GM12873 (cell line): ENCODE results near the gene DDX27.

Source experiments
- TF ChIP-seq, protein P1 (sequence below): IDR thresholded peaks from 2 replicates; pipeline ENCODE4 v1.5.1; 2012; ENCODE audit warnings: low read depth, mild to moderate bottlenecking, moderate library complexity, low read length, control low read depth; ENCODE audit not compliant: insufficient read depth; ENCODE audit errors: missing control alignments

DDX27 gene

DNA sequence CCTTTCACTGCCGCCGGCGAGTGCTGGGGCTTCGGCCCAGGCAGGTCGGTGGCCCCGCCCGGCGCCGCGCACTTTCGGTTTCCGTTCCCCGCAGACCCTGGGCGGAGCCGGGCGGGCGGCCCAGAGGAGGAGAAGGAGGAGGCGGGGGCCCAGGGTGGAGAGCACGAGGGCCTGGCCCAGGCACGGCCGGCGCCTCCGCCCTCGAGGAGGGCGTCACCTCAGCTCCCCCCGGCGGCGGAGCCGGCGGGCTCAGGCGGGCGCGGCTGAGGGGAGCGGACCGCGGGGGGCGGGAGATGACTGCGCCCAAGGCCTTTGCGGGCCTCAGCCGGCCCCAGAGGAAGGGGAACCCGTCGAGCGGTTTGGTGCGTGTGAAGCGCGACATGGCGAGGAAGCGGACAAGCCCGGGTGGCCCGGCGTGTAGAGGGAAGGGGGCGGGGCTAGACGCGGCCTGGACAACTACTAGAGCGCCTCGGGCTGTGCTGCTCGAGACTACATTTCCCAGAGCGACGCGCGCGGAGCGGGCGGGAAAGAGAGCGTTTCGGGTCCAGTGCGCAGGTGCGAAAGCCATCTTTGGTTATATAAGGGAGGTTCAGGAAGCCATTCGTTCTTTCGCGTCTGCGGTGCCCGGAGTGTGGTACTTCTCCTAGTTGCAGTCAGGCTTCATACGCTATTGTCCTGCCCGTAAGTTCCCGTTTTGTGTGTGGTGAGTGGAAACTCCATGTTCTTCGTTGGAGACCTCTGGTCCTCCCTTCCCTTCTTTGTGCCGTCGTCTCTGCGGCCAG lies 59.0 kb downstream of the DDX27 start, which contains the start of gene ZNFX1:
Gene ZNFX1, minus strand, starts transcription at position 22 of the 782 bp plus-strand sequence. CDS start 2,218 bp downstream, outside the sequence.
- TF ChIP-seq, protein P1, sequence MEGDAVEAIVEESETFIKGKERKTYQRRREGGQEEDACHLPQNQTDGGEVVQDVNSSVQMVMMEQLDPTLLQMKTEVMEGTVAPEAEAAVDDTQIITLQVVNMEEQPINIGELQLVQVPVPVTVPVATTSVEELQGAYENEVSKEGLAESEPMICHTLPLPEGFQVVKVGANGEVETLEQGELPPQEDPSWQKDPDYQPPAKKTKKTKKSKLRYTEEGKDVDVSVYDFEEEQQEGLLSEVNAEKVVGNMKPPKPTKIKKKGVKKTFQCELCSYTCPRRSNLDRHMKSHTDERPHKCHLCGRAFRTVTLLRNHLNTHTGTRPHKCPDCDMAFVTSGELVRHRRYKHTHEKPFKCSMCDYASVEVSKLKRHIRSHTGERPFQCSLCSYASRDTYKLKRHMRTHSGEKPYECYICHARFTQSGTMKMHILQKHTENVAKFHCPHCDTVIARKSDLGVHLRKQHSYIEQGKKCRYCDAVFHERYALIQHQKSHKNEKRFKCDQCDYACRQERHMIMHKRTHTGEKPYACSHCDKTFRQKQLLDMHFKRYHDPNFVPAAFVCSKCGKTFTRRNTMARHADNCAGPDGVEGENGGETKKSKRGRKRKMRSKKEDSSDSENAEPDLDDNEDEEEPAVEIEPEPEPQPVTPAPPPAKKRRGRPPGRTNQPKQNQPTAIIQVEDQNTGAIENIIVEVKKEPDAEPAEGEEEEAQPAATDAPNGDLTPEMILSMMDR: no peak

DNA sequence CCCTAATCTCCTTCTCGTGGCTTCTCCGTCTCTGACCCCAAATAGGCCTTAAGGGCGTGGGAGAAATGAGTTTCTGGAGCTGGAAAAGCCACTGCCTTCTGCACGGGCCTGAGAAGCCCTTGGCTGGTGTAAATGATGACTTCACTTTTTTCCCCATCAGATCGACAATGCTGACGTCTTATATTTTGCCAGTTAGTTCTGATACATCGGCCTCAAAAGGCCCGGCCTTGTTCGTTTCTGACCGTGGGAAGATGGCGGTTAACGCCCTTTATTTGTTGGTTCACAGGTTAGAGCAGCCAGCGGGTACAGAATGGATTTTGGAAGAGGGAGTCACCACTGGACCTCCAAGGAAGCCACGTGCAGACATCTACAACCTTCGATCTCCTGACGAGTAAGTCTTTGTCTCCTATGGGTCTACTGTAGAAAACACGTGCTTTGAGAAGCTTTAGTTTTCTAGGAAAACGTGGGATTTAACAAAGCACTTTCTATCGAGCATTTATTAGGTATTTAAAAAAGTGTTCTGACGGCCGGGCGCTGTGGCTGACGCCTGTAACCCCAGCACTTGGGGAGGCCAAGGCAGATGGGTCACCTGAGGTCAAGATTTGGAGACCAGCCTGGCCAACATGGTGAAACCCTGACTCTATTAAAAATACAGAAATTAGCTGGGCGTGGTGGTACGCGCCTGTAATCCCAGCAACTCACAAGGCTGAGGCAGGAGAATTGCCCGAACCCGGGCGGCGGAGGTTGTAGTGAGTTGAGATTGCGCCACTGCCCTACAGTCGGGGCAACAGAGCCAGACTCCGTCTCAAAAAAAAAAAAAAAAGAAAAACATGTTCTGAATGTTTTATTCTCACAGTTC lies 59.8 kb downstream of the DDX27 start:
- TF ChIP-seq, protein P1: no peak

DNA sequence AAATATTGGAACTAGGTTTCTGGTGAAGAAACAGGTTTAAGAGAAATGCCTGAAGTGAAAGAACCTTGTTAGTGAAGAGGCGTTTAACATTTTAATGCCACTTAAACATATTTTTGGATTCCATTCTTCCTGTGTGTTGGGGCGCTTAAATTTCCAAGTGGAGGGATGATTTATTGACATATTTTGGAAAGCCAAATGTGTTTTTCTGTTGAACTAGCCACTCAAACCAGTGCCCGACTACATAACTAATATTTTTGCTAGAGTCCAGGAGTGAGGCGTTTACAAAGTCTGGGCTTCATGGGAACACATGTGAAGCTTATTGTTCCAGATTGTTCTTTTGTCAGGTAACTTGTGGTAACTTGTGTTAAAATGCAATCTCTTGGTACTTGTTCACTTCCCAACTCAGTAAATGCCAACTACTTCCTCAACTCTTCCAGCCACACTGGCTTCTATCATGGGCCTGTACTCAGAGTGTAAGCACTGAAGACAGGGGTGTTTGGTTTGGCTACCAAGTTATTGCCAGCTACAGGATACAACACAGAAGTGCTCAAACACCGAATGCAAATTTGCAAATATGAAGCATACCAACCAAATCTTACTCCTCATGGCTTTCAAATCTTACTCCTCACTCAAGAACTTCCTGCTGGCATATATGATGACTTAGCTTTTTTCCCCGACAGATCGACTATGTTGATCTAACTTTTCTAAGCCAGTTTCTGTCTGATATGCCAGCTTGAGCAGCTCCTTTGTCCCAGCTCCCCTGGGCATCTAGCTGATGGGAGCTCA lies 60.7 kb downstream of the DDX27 start:
- TF ChIP-seq, protein P1: no peak

DNA sequence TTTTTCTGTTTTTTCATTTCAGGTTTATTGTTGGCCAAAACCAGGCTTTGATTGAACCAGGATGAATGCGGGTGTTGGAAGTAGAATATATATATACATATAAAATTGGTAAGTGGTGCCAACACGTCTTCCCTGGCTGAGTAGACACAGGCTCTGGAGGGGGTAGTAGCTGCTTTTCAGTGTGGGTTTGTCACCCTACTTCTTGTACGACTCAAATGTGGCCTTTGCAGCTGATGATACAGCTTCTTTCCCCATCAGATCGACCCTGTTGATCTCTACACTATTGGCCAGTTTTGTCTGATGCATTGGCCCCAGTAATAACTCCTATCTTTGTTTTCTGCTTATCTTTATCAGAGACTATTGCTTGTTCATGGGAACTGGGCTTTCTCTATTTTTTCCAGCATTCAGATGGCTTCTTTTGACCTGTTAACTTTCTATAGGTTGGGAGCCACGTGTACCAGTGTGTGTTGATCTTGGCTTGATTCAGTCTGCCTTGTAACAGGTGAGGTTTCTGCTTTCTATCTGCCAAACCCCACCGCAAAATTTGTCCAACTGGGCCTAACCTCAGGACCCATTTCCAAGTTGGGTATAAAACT lies 61.3 kb downstream of the DDX27 start:
- TF ChIP-seq, protein P1: no peak

DNA sequence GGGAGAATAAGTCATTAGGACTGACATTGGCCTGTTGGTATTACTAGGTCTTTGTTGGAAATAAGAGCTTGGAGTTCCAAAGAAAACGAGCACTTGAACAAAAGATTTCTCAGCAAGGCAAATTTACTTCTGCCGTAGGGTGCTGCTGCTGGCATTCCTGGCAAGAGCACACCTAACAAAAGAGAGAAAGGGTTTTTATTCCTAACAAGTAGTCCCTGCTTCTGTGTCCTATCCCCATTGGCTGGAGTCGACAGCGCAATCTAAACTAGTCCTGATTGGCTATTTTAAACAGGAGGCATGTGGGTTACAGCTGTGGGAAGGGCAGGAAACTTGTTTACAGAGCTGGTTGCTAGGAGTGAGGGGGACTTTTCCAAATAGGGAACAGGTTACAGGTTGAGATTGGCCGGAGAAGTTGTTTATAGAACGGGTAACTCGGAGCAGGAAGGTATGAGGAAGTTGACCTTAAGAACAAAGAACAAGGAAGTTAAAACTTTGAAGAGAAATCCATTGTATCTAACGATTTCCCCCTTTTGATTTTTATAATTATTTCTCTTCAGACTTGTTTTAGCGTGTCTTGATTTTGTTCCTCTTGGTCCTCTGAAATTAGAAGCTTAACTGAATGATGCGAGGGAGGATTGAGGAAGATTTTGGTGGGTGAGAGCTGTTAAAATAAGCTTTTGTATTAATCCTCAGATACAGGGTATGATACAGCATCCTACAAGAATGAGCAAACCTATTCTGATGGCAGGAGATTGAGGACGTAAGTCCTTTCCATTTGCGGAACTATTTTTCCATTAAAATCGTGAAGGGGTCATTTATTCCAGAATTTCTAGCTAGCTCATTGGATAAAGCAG lies 62.1 kb downstream of the DDX27 start:
- TF ChIP-seq, protein P1: no peak

DNA sequence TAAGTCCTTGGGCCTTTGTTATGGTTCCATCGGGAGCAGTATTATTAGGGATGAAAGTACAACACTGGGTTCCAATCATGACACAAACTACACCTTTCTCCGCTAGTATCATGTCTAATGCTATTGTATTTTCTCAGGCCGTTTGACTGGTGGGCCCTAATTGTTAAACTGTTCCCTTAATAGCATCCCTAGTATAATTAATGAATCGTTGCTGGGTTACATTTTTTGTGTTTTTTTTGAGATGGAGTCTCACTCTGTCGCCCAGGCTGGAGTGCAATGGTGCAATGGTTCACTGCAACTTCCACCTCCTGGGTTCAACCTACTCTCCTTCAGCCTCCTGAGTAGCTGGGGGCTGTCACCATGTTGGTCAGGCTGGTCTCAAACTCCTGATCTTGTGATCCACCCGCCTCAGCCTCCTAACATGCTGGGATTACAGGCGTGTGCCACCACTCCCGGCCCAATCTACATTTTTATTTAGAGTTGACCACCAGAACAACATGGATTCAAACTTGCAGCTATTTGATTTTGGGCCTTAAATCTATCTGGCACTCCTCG lies 62.8 kb downstream of the DDX27 start:
- TF ChIP-seq, protein P1: no peak
